GM18511 (cell line): Measurements from ENCODE around the gene POLR3K.
"Not testable (repeated sequence)": the region's sequence is repeated elsewhere in the genome, so short reads cannot be mapped to it uniquely, and the experiment has no call there.

Experiments
- ATAC-seq: cut with Tn5 transposase; IDR thresholded peaks from one replicate; pipeline ENCODE4 v1.9.1; 2021; ENCODE audit warnings: mild to moderate bottlenecking, moderate library complexity; ENCODE audit not compliant: unreplicated experiment

The POLR3K gene

GRCh38 chr16:24151-24550, 29.3 kb downstream of the POLR3K start:
- ATAC-seq: not testable (repeated sequence)

- not testable (repeated sequence) for ATAC-seq
Observed at GRCh38 chr16:20886-21285, 32.5 kb downstream of the POLR3K start.

GRCh38 chr16:17062-17765, 36.2 kb downstream of the POLR3K start:
- ATAC-seq: not testable (repeated sequence)

- ATAC-seq: not testable (repeated sequence)
Observed at GRCh38 chr16:10772-11171, 42.6 kb downstream of the POLR3K start.

- ATAC-seq: no peak
Observed at GRCh38 chr16:9903-10665, 43.3 kb downstream of the POLR3K start.
